Choroid plexus epithelial cell (primary cell): ENCODE data around the gene KRTAP2-2.
"Not testable (repeated sequence)": the region's sequence is repeated elsewhere in the genome, so short reads cannot be mapped to it uniquely, and the experiment has no call there.

Source experiments
- DNase-seq: peaks from one replicate; pipeline ENCODE4 v3.0.0-alpha.2; 2010; ENCODE audit warnings: low read depth
- H3K4me3 ChIP-seq: 2 replicates; pipeline ENCODE4 v1.5.1; 2011; ENCODE audit warnings: low read depth, mild to moderate bottlenecking, control low read depth, low read length, moderate library complexity
- CTCF ChIP-seq: conservative IDR thresholded peaks from 2 replicates; pipeline ENCODE4 v1.5.1; 2011; ENCODE audit warnings: low read depth, mild to moderate bottlenecking, control low read depth, inconsistent platforms, low read length, moderate library complexity

Gene KRTAP2-2

GRCh38 chr17:41082626-41083025, 27.6 kb upstream of the KRTAP2-2 start:
- no peak for DNase-seq
- TF ChIP-seq CTCF: no peak
- H3K4me3 ChIP-seq: no peak overlapping the region

GRCh38 chr17:41076788-41077187, 21.8 kb upstream of the KRTAP2-2 start:
- no peak overlapping the region for H3K4me3 ChIP-seq
- no peak for TF ChIP-seq CTCF
- no peak for DNase-seq

GRCh38 chr17:41073676-41074075, 18.6 kb upstream of the KRTAP2-2 start:
- H3K4me3 ChIP-seq: no peak overlapping the region
- no peak for TF ChIP-seq CTCF
- no peak for DNase-seq

- no peak overlapping the region for H3K4me3 ChIP-seq
- no peak for TF ChIP-seq CTCF
- no peak for DNase-seq
Measured at GRCh38 chr17:41071606-41072360, 16.8 kb upstream of the KRTAP2-2 start.

- TF ChIP-seq CTCF: no peak
- DNase-seq: no peak
- no peak overlapping the region for H3K4me3 ChIP-seq
Measured at GRCh38 chr17:41069031-41069430, 14.0 kb upstream of the KRTAP2-2 start.

GRCh38 chr17:41067281-41067680, 12.3 kb upstream of the KRTAP2-2 start:
- H3K4me3 ChIP-seq: no peak overlapping the region
- DNase-seq: no peak
- no peak for TF ChIP-seq CTCF

GRCh38 chr17:41065829-41066624, 11.0 kb upstream of the KRTAP2-2 start, which contains the start of gene KRTAP2-4:
TSS of gene KRTAP2-4 (minus strand) at chr17:41065879. CDS start at chr17:41065845, 34 bp downstream.
- peak; percentile 85 for DNase-seq
- TF ChIP-seq CTCF: no peak
- no peak within 1 kb of the TSS for H3K4me3 ChIP-seq

- H3K4me3 ChIP-seq: not testable (repeated sequence)
Measured at GRCh38 chr17:41065016-41065689, 10.1 kb upstream of the KRTAP2-2 start.

More at GRCh38 chr17:41065016-41065689, 10.1 kb upstream of the KRTAP2-2 start:
- not testable (repeated sequence) for DNase-seq
